CD4-positive, alpha-beta T cell (primary cell): Measurements from ENCODE around the gene ZNRF3. TPM values are rescaled to one million over a fixed set of nuclear protein-coding genes. Genes with fewer than 3 reads are reported as not detected.

ENCODE experiments used
- ATAC-seq: fragments of 200-7000 bp; cut with Tn5 transposase; one replicate; pipeline ENCODE4 v1.10.0; 2022; ENCODE audit warnings: mild to moderate bottlenecking; ENCODE audit not compliant: poor library complexity
- CTCF ChIA-PET: fragments of 350-600 bp; sonication (Branson Sonifier 250); formaldehyde crosslinking; loops from one replicate; lab custom pipeline; 2021; ENCODE audit warnings: antibody characterized with exemption, inconsistent platforms; lab: Charles Lee
- POLR2A ChIA-PET: fragments of 350-600 bp; sonication (Branson Sonifier 250); formaldehyde crosslinking; loops from one replicate; lab custom pipeline; 2021; ENCODE audit warnings: antibody characterized with exemption, inconsistent platforms; lab: Charles Lee
- DNase-seq, 14 experiments: peaks; one replicate each; pipeline ENCODE4 v3.0.0-alpha.2; 2013 to 2020; ENCODE audit warnings: mixed read lengths in 2 of 14
- H3K27ac ChIP-seq, 2 donors: one replicate each; pipeline versions ENCODE4 v1.5.1 to v1.7.0; 2013; ENCODE audit warnings: low read length in 2 of 2, low read depth in 1 of 2, mild to moderate bottlenecking in 1 of 2
- H3K27me3 ChIP-seq, 2 experiments: 1 replicate in 1 of 2; 2 replicates in 1 of 2; pipeline versions ENCODE4 v1.6.1 to v1.7.0; 2013; ENCODE audit warnings: low read length in 2 of 2, control low read depth in 1 of 2, mild to moderate bottlenecking in 1 of 2, moderate library complexity in 1 of 2; ENCODE audit not compliant: insufficient read depth in 2 of 2, control insufficient read depth in 1 of 2
- H3K36me3 ChIP-seq: one replicate; pipeline ENCODE4 v1.6.1; 2013; ENCODE audit warnings: low read length, control low read depth; ENCODE audit not compliant: insufficient read depth
- H3K4me1 ChIP-seq: one replicate; pipeline ENCODE4 v1.6.1; 2013; ENCODE audit warnings: low read length, control low read depth; ENCODE audit not compliant: insufficient read depth
- H3K4me3 ChIP-seq: one replicate; pipeline ENCODE4 v1.5.1; 2013; ENCODE audit warnings: mild to moderate bottlenecking, low read length, moderate library complexity
- H3K9me3 ChIP-seq, 2 experiments: 1 replicate in 1 of 2; 2 replicates in 1 of 2; pipeline versions ENCODE4 v1.6.1 to v1.7.0; 2013; ENCODE audit warnings: low read length in 2 of 2, mild to moderate bottlenecking in 2 of 2, control low read depth in 1 of 2, moderate library complexity in 1 of 2; ENCODE audit not compliant: control insufficient read depth in 1 of 2, insufficient read depth in 1 of 2
- H3K27ac Mint-ChIP-seq: one replicate; pipeline ENCODE4 v1.8.0; 2020; ENCODE audit warnings: mixed read lengths
- H3K27me3 Mint-ChIP-seq: one replicate; pipeline ENCODE4 v1.8.0; 2021; ENCODE audit warnings: mixed read lengths
- H3K36me3 Mint-ChIP-seq: one replicate; pipeline ENCODE4 v1.8.0; 2021; ENCODE audit warnings: low read depth, mixed read lengths
- H3K4me1 Mint-ChIP-seq: one replicate; pipeline ENCODE4 v1.8.0; 2021; ENCODE audit warnings: low read depth, mixed read lengths
- H3K4me3 Mint-ChIP-seq: one replicate; pipeline ENCODE4 v1.8.0; 2020; ENCODE audit warnings: mild to moderate bottlenecking, mixed read lengths
- H3K9me3 Mint-ChIP-seq: one replicate; pipeline ENCODE4 v1.8.0; 2020; ENCODE audit warnings: mixed read lengths
- CTCF ChIP-seq: fragments of 200-600 bp; IDR thresholded peaks from one replicate; pipeline ENCODE4 v1.8.0; 2022; ENCODE audit warnings: antibody characterized with exemption, mild to moderate bottlenecking
- intact Hi-C, 2 experiments: fragments of 100-400 bp; cut with DNase I in 1 of 2; cut with micrococcal nuclease in 1 of 2; formaldehyde crosslinking; loops; one replicate each; pipeline versions ENCODE4 v1.15.1 to v1.9.0; 2023 to 2025; cut with DNase I, micrococcal nuclease
- total RNA-seq, 174 experiments: library from RNA in 2 of 174; stranded (reverse) in 2 of 174; gene quantifications; one replicate each; pipeline ENCODE4 v1.2.3 and lab custom pipeline; 2021 to 2026

ZNRF3 gene
- total RNA-seq, 2 experiments from 2014 or later: 0.38 to 0.61 TPM

- no peak overlapping the region for H3K4me3 ChIP-seq
- TF ChIP-seq CTCF: no peak
- H3K36me3 Mint-ChIP-seq: no peaks in the 10 kb centered on the region
- H3K36me3 ChIP-seq: no peaks in the 10 kb centered on the region
- H3K4me3 Mint-ChIP-seq: no peak overlapping the region
- H3K27ac Mint-ChIP-seq: no peak overlapping the region
- H3K9me3 Mint-ChIP-seq: no peaks in the 10 kb centered on the region
- peak in 2 of 14 experiments; percentile 29 to 47 for DNase-seq
- H3K27me3 Mint-ChIP-seq: peaks cover 17% of the 10 kb centered on the region
- intact Hi-C loops: no loop called here
- H3K27ac ChIP-seq: no peak overlapping the region
- no peak for ATAC-seq
- no peaks in the 10 kb centered on the region for H3K4me1 Mint-ChIP-seq
- CTCF ChIA-PET: interaction anchor here (1.0 kb wide), 1 partner anchor 9 kb away, joined by 3 read pairs; no protein-coding TSS in a partner anchor
- no peaks in the 10 kb centered on the region for H3K4me1 ChIP-seq
- H3K9me3 ChIP-seq: no peaks in the 10 kb centered on the region
- peaks cover 6 to 8% of the 10 kb centered on the region in 2 experiments for H3K27me3 ChIP-seq
- POLR2A ChIA-PET: no interaction called here
Measured at GRCh38 chr22:29083933-29084591, 200.7 kb downstream of the ZNRF3 start.

- no peaks in the 10 kb centered on the region for H3K4me1 ChIP-seq
- TF ChIP-seq CTCF: no peak
- no peaks in the 10 kb centered on the region for H3K9me3 Mint-ChIP-seq
- POLR2A ChIA-PET: no interaction called here
- H3K4me3 ChIP-seq: no peak overlapping the region
- peaks cover 16% of the 10 kb centered on the region for H3K27me3 Mint-ChIP-seq
- DNase-seq (no peak), ATAC-seq (no peak)
- no peaks in the 10 kb centered on the region for H3K36me3 ChIP-seq
- no peak overlapping the region for H3K27ac Mint-ChIP-seq
- H3K36me3 Mint-ChIP-seq: no peaks in the 10 kb centered on the region
- intact Hi-C loops: no loop called here
- CTCF ChIA-PET: no interaction called here
- no peaks in the 10 kb centered on the region for H3K9me3 ChIP-seq
- no peak overlapping the region for H3K4me3 Mint-ChIP-seq
- no peaks in the 10 kb centered on the region for H3K4me1 Mint-ChIP-seq
- peaks cover 0 to 5% of the 10 kb centered on the region in 2 experiments for H3K27me3 ChIP-seq
- H3K27ac ChIP-seq: no peak overlapping the region
Measured at GRCh38 chr22:29087012-29087411, 203.6 kb downstream of the ZNRF3 start.

- no peaks in the 10 kb centered on the region for H3K4me1 ChIP-seq
- H3K36me3 Mint-ChIP-seq: no peaks in the 10 kb centered on the region
- CTCF ChIA-PET: interaction anchor here (0.5 kb wide), 1 partner anchor 462 kb away, joined by 3 read pairs; no protein-coding TSS in a partner anchor
- H3K9me3 ChIP-seq: no peaks in the 10 kb centered on the region
- H3K4me3 Mint-ChIP-seq: no peak overlapping the region
- POLR2A ChIA-PET: no interaction called here
- no peaks in the 10 kb centered on the region for H3K36me3 ChIP-seq
- TF ChIP-seq CTCF: no peak
- DNase-seq (no peak), ATAC-seq (no peak)
- peaks cover 0 to 5% of the 10 kb centered on the region in 2 experiments for H3K27me3 ChIP-seq
- no peak overlapping the region for H3K27ac ChIP-seq
- no peaks in the 10 kb centered on the region for H3K9me3 Mint-ChIP-seq
- no peak overlapping the region for H3K27ac Mint-ChIP-seq
- intact Hi-C loops: no loop called here
- H3K4me3 ChIP-seq: no peak overlapping the region
- peaks cover 18% of the 10 kb centered on the region for H3K27me3 Mint-ChIP-seq
- no peaks in the 10 kb centered on the region for H3K4me1 Mint-ChIP-seq
Measured at GRCh38 chr22:29088809-29089208, 205.4 kb downstream of the ZNRF3 start.
